Stromal cell of bone marrow (primary cell): ENCODE results near the gene HMHB1.

Source experiments
- DNase-seq: peaks from one replicate; pipeline ENCODE4 v3.0.0-alpha.2; 2012; ENCODE audit warnings: low read depth

HMHB1 gene

DNA sequence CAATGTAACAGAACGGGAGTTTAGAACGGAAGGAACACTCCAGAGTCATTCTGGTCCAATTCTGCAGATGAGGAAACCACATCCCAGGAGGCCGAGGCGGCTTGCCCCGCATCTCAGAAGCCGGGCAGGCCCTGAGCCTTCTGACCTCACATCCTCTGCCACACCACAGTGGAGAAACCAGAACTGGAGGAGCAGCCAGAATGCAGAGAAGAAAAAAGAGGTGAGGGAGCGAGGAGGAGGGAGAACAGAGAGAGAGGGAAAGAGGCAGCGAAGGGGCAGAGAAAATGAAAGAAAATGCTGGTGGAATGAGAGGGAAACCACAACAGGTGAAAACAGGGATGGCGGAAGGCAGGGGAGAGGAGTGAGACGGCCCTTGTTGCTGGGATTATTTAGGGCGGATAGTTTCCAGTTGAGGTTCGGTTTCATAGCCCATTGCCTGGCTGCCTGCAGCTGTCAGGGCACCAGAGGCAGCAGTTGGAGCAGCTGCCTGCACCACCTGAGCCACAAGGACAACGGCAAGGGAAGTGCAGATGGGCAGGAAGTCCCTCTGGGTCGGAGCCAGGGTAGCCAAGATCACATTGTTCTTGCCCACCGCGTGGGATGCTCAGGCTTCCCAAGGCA is at the start of gene HMHB1:
HMHB1 (plus strand) TSS at position 77 of the 621 bp plus-strand sequence.
- DNase-seq = no peak

- no peak for DNase-seq
Observed at GRCh38 chr5:143762636-143763220, 49.2 kb upstream of the HMHB1 start.

GRCh38 chr5:143767162-143767561 is 44.8 kb upstream of the HMHB1 start:
- no peak for DNase-seq

DNA sequence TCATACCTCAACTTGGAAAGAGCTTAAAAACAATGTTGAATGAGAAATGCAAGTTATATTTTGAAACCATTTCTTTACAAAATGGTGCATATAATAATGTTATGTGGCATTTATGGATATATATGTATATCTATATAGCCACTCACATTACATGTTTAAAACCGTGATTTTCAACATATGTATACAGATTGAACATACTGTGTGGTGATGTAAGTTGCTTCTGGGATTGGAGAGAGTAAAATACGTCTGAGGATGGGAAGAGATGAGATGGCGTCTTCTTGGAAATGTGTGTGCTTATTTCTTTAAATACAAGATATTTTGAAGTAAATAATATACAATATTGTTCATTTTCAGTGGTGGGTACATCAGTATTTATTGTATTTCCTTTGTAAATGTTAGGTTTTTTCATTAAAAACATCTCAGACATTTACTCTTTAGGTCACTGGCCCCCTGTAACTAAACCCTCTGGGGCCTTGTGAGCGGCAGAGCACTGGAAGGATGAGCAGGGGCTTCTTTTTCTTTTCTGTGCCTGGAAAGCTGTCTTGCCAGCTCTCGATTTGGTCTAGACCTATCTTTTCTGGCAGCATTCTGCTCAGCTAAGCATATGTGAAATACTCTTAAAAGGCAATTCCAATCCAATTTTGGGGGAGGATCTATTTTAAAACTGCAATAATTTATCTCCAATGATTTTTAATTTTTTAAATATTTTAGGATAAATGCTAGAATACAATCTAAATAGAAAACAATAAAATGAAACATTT is 42.8 kb upstream of the HMHB1 start:
- DNase-seq = no peak

DNA sequence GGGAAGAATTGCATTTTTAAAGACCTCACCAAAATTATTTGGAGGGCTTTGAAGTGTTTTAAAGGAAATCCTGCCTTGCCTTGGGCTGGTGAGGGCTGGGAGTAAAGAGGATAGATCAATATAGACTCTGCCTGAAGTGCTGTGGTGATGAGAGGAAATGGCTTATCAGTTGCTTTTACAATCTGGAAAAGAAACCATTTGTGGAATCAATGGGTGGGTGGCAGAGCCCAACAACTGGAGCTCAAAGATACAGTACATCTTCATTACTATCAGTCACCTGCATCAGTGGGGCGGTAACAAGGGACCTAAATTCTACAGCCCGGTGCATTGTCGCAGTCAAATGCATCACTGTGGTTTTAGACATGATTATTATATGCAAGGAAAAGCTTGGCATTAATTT is 41.5 kb upstream of the HMHB1 start:
- DNase-seq = no peak

- no peak for DNase-seq
Observed at GRCh38 chr5:143771189-143771588, 40.8 kb upstream of the HMHB1 start.

DNA sequence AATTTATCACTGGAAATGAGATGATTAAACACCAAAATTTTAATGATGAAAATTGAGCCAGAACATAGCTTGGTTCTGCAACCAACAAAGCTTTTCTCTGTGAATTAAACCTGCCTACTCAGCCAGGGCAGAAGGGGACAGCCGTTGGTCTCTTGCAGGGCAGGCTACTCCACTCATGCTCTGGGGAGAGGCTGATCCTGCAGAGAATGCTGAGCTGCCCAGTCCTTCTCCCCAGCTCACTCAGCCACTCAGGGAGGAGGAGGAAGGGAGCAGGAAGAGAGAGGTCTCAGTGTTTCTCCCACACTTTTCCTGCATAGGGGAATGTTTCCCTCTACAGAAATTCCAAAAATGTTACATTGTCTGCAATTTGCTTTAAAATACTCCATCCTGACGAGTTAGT is 40.4 kb upstream of the HMHB1 start:
- no peak for DNase-seq

- no peak for DNase-seq
Observed at GRCh38 chr5:143772621-143773020, 39.3 kb upstream of the HMHB1 start.

DNA sequence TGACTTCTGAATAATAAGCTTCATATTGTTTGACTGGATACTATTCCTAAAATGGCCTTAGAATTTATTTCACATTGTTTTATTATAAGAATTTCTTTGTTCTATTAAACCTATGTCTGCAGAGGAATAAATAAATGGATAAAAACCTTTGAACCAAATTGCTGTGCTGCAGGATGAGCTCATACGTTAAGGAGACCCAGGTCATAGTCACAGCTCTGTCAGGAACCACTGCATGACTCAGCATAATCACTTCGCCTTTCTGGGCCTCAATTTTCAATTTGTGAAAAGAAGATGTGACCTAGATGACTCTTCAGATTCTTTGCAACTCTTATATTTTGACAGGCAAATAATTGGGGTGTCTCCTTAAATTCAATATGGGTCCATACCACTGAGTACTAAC is 36.7 kb upstream of the HMHB1 start:
- peak; percentile 37 for DNase-seq

GRCh38 chr5:143776951-143777350 is 35.0 kb upstream of the HMHB1 start:
- no peak for DNase-seq

- no peak for DNase-seq
Observed at GRCh38 chr5:143779506-143779905, 32.5 kb upstream of the HMHB1 start.

DNA sequence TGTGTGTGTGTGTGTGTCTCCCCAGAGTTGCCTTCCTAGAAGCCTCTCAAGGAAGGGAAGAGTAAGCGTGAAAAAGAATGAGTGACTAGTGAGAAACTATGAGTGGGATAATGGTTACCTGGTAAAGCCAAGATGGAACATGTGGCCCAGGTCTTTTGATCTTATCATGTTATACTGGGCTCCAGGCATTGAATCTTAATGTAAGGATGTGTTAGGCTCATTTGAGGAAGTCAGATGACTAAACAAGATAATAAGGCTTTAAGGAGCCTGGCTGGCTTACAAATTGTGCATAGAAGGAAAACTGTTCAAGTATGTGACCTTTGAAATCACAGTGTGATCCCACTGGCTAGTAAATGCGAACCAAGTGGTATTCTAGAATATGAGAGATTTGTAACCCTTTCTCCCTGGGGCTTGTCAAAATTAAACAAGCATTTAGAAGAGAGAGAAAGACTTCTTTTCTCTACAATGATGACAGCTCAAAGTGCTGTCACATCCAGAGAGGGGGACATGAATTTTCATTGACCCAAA is 29.9 kb upstream of the HMHB1 start:
- no peak for DNase-seq

DNA sequence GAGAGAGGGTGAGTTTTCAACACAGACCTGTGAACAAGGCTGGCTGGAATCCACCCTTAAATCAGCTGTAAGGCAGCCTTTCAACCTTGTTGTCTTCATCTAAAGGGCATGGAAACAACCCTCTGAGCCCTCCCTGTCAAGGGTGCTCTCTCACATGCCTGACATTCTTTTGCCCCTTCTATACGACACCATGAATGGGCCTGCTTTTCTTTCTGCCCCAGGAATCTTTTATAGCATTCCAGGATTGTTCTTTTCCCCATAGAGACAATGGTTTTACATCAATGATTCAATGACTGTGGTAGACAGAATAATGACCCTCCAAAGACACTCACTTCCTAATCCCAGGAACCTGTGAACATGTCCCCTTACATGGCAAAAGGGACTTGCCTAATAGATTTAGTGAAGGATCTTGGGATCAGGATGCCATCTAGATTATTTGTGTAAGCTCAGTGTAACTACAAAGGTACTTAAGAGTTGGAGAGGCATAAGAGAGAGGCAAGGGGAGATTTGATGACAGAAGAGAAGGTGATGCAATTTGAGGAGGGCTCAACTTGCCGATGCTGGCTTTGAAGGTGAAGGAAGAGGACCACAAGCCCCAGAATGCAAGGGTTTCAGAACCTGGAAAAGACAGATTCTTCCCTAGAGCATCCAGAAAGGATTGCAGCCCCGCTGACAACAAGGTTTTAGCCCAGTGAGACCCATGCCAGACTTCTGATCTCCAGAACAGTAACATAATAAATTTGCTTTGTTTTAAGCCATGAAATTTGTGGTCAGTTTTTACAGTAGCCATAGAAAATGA is 29.2 kb upstream of the HMHB1 start:
- DNase-seq = no peak

- no peak for DNase-seq
Observed at GRCh38 chr5:143788401-143788800, 23.6 kb upstream of the HMHB1 start.

GRCh38 chr5:143790457-143791112 is 21.4 kb upstream of the HMHB1 start:
- no peak for DNase-seq

DNA sequence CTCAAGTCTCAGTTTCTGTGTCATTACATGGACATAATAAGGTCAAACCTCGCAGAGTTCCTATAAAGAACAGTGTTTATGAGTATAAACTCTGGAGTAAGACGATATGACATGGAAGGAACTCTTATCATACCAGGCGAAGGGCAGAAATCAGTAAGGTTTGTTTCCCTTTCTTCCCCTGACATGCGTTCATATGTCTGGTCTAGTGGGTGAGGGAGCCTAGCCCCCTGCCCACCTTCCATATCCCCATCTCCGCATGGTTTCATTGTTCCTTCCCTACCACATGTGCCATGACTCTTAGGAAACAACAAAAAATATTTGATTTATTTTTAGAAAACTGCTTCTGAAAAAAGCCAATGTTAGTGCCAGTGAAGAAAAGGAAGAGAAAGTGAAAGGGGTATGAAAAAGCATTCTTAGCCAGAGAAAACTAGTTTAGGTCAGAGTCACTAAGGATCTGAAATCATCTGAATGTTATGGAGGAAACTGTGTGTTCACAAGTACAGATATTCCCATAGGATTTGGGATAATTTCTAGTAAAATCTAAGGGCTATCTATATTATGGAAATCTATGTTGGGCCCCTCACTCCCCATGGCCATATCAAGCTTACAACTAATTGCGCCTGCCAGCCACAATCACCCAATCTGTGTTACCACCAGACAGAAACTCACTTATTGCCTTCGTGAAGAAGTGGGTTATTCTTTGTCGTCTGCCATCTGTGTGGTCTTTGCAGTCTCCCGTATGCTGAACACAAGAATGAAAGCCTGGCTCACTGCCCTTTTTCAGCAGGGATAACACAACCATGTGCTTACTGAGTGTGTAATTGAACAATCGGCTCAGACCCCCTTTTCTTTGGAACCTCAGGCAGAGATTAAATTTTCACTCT is 19.9 kb upstream of the HMHB1 start:
- no peak for DNase-seq

GRCh38 chr5:143793249-143793648 is 18.7 kb upstream of the HMHB1 start:
- no peak for DNase-seq

GRCh38 chr5:143796125-143796524 is 15.8 kb upstream of the HMHB1 start:
- DNase-seq = no peak

DNA sequence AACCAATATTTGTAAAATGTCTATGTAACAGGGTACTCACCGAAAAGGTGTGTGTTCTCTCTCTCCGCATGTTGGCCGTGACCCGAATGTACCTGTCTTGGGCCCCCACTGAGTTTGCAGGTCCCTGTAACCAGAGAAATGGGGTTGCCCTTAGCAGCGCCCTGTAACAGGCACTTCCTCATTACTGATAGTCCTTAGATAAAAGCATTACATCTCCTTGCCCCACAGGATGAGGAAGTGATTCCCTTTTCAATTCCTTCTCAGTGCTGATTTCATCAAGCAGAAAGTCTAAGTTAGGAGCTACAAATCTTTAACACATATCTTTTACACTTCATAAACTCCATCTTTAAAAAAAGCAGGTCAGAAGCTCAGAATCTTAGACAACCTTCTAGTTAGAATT is 15.2 kb upstream of the HMHB1 start:
- no peak for DNase-seq

GRCh38 chr5:143800715-143801114 is 11.2 kb upstream of the HMHB1 start:
- DNase-seq = no peak
